Inferior parietal cortex (tissue), 1 donor: ENCODE measurements around the gene OXER1.

Experiments
- DNase-seq: peaks from one replicate; pipeline ENCODE4 v3.0.0-alpha.2; 2016; ENCODE audit errors: extremely low spot score

Gene OXER1

DNA sequence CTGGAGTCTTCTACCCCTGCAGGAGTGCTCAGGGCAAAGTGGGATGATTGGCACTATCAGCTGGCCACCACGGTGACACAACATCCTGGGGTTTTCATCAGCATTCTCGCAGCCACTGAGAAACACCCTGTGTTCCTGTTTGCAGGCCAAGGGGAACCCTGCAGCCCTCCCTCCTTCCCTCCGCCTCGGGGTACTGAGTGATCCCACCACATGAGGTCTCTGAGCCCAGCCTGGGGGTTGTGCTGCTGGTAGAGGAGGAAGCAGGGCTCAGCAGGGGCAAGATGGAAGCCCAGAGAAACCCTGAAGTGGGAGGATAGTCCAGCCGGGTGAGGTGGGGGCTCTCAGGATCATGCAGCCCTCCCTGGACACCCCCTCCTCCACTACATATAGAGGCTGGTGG, at the start of gene OXER1:
TSS of gene OXER1 (minus strand) at position 40 of the 400 bp plus-strand sequence. CDS start 73 bp downstream, outside the sequence.
- no peak for DNase-seq

DNA sequence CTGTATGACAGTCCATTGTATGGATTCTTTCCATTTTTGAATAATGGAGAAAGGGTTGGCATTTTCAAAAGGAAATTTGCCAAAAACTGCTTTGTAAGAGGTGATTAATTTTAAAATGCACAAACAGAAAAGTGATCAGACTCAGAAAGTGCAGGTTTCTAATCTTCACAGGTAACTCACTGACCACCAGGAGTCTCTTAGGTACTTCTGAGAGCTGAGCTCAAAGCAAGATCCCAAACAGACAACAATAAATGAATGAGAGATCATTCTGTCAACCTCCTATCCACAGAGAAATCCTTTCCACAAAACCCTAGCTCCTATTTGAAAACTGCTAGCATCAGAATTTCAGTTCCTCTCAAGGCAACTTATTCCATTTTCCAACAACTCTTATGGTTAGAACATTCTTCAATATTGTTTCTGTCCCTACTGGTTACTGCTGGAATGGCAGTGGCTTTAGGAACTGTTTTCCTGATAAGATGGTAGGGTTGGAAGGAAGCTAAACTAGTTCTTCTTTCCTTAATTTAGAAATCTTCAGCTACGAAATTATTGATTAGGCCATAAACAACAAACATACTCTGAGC, 49.1 kb upstream of the OXER1 start:
- DNase-seq: peak; percentile 46

DNA sequence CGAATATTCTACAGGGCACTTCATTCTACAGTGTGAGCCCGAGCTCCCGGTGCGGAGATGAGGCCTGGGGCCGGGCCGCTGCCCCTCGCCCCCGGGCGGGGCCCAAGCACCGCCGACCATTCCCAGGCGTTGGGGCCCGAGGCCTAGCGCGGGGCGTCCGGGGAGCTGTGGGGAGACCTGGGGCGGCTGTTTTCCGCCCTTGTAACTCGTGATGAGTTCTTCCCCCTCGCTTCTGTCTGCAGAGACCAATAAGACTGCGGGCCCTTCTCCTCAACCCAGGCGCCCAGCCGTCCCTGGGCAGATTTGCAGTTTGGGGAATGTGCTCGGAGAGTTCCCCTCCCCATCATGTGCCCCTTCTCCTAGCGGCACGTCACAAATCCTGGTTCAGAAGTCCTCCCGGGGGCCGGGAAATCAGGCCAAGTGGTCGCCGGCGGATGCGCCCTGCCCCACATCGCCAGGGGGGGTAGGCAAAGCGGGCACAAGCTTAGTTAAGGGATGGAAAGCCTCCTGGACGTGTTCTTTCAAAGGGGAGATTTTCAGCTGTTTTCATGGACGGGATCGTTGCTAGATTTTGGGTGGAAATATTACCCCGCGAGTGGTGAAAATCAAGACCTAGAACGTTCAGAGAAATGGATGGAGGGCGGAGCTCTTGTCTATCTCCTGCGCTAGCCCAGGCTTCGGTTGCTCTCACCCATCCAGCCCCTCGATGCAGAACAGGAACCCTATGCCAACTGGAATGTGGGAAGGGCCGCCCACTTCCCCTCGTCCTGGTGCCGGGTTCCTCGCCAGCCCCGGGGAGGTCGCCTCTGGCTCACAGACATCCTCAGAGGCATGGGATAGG, 47.3 kb upstream of the OXER1 start:
- peak; percentile 61 for DNase-seq

DNA sequence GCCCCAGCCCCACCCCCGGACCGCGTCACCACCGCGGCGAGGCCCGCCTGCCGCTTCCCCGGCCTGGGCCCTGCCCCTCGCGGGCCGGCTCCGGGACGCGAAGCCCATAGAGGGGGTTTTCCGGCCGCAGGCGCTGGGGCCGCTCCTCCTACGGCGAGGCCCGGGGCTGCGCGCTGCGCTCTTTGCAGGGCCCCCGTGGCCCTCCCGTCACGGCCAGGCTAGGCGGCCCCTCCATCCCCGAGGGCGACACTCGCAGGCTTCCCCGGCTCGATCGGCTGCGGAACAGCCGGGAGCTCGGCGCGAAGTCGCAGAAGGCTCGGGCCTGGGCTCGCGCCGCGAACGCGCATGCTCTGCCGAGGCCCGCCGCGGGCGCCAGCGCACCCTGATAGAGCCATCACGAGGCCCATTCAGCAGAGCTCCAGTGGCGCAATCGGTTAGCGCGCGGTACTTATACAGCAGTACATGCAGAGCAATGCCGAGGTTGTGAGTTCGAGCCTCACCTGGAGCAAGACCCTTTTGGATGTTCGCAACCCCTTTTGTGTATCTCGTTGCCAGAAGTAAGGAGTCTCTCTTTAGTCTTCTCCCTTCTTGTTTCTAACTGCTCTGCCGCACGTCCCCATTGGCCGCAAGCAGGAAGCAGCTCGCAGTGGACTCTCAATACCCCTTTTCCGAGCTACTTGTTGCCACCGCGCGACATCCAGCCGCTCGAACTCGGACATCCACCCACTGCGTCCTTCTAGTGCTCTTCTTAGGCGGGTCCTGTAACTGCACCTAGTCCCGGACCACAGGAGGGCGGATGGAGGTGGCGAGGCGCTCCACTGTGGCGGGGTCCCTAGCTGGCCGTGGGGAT, 46.4 kb upstream of the OXER1 start:
- peak; percentile 96 for DNase-seq

GRCh38 chr2:42809819-42810120, 45.8 kb upstream of the OXER1 start:
- peak; percentile 74 for DNase-seq

DNA sequence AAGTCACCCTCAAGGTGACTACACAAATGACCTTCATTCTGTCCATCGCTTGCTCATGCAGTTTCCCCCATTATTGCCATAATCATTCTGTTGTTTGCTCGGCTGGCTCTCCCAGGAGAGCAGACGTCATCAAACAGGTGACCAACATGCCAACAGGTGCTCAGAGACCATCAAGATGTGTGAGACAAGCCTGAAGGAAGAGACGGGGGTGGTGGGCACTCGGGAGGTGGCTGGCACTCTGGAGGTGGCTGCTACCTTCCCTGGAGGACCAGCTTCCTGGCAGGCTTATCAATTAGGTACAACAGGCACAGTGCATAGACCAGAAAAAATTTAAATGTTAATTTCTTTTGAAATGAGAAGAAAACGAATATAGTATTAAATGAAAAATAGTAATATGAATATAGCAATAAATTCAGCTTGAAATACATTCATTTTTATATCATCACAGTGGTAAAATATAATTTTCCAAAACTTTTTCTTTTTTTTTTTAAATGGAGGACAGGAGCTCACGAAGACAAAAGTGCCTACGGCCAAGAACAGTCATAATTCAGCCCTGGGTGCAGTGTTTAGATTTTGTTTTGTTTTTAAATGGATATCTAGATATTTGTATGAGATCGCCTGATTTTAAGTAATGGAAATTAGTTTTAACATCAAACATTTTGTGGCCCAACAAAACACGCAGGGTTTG, 45.3 kb upstream of the OXER1 start:
- no peak for DNase-seq

- DNase-seq: no peak
These were observed 44.4 kb upstream of the OXER1 start for GRCh38 chr2:42808301-42808700.

DNA sequence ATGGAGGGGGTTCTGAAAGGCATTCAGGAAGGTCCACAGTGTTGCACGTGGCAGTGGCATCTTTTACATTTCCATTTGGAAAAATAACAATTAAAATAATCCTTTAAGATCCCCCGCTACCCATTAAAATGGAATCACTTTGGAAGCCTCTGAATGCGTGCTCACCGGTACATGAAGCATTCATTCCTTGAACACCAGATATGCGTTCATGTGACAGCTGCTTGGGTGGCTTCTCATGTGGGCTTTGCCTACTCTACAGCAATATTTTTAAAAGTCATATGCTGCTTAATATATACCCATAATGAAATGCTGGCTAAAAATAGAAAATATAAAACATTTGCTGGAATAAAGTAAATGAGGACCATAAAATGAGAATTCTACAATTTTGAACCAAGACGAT, 42.9 kb upstream of the OXER1 start:
- no peak for DNase-seq

DNA sequence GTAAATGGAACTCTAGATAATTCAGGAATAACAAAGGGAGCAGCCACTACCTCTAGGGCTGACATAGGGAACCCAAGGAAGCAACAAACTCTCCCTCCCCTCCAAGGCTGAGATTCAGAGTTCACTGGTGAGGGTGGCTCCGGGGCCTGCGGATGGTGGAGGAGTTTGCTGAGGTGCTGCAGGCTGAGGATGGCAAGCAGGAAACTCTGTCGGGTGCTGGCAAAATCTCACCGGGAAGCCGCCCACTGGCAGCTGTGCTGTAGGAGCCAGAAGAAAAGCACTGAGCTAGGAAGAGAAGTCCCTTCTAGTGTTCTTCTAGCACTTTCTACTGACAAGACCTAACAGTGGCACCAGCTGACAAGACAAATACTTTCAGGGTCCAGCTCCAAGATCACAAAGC, 41.0 kb upstream of the OXER1 start:
- DNase-seq: peak; percentile 38

DNA sequence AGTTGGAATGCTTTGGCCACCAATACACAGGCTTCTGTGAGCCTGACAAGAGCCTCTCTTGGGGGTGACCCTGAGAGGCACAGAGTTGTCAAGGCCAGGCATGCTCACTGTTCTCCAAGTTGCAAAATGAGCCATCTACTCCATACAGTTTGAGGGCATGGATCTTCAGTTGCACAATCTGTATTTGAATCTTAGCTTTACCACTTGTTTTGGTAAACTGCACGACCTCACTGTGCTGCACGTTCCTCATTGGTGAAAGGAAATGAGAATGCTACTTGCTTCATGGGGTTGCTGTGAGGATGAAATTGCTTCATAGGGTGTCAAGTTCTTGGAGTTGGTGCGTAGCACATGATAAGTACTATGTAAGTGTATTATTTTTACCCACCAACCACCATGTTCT, 40.4 kb upstream of the OXER1 start:
- DNase-seq: no peak

GRCh38 chr2:42802150-42802549, 38.2 kb upstream of the OXER1 start:
- DNase-seq: no peak

DNA sequence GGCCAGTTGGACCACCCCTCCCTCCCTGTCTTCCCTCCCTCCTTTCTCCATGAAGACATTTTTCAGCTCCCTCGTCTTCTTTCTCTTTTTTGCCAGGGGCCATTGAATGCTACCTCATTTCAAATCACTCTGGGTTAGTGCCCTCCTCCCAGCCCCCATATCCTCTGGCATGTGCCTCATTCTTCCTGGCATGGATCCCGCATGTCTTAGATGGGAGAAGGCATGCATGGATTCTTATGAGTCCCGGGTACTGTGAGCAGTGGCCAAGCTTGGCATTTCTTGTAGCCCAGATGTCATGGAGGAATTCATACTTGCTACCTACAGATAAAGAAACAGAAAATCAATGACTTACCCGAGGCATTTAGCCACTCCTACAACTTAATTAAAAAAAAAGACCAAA, 37.4 kb upstream of the OXER1 start:
- no peak for DNase-seq

DNA sequence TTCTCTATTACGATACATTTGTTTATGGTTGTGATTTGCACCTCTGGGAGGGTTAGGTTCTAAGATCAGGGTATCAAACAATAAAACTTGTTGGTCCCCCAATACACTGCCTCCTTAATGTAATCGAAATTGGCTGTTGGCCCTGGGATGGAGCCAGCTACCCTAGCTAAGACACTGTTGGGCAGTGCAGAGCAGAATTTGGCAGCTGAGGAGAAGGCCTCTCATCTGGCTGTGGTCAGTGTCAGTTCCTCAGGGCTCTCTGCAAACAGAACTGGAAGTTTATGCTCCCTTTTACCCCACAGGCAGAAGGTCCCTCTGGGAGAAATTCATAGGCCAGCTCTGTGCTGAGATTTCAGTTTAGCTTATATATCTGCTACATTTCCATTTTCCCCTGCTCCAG, 37.0 kb upstream of the OXER1 start:
- no peak for DNase-seq

DNA sequence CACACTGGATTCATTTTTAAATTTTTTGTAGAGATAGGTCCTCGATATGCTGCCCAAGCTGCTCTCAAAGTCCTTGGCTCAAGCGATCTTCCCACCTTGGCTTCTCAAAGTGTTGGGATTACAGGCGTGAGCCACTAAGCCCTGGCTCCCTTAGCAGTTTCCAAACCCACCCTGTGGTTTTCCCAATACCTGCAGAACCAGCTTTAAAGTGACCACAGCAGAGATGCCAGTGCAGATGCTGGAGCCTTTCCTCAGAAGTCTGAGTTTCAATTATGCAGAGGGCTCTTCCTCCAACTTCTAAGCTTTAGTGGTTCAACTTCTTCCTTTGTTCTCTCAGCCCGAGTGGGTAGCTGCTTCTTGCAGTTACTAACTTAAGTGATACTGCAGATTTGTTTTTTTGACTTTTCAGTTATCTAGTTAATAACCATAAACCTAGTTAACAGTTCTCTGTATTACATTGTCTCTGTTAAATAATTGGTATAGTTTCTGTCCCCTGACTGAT, 36.6 kb upstream of the OXER1 start:
- DNase-seq: no peak

- no peak for DNase-seq
These were observed 35.9 kb upstream of the OXER1 start for GRCh38 chr2:42799881-42800280.

GRCh38 chr2:42797281-42797680, 33.3 kb upstream of the OXER1 start:
- DNase-seq: no peak

GRCh38 chr2:42796427-42797248, 32.7 kb upstream of the OXER1 start:
- DNase-seq: no peak

DNA sequence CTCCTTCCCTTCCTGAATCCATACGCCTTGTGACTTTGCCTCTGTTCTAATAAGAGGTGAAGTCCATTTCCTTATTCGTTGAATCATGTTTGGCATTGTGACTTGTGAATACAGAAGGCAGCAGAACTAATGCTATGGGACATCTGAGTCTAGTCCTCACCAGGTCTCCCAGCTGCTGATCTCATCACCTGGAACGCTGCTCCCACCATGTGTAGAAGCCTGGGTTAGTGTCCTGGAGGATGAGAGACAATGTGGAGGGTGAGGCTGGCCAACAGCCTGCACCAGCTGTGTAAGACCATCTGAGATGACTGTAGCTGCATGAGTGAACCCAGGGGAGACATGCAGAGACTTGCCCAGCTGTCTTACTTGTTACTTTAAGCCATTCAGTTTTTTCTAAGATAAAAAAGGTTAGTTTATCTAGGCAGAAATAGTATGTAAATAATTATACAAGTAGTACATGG, 31.9 kb upstream of the OXER1 start:
- DNase-seq: no peak

DNA sequence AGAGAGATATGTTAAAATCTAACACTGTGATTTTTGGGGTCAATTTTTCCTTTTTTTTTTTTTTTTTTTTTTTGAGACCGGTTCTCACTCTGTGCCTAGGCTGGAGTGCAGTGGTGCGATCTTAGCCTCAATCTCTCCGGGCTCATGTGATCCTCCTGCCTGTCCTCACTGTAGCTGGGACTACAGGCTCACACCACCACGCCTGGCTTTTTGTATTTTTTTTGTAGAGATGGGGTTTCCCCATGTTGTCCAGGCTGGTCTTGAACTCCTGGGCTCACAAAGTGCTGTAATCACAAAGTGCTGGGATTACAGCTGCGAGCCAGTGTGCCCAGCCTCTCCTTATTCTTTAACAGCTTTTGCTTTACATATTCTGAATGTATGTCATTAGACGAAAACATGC, 31.3 kb upstream of the OXER1 start:
- no peak for DNase-seq

GRCh38 chr2:42794271-42795046, 30.5 kb upstream of the OXER1 start:
- no peak for DNase-seq
